Stimulated activated naive CD8-positive, alpha-beta T cell treated with anti-CD3 and anti-CD28 coated beads, Interleukin-15, Interleukin-2, amounts not matched to agents 100 U/mL and 50 U/mL, for 24 hours (primary cell): Measurements from ENCODE around the gene PPM1L.
"Not testable (repeated sequence)": the region's sequence is repeated elsewhere in the genome, so short reads cannot be mapped to it uniquely, and the experiment has no call there.

Source experiments
- ATAC-seq: fragments of 150-1000 bp; cut with Tn5 transposase; one replicate; pipeline ENCODE4 v1.10.0; 2021
- DNase-seq: peaks from one replicate; pipeline ENCODE4 v3.0.0; 2021

The PPM1L gene

DNA sequence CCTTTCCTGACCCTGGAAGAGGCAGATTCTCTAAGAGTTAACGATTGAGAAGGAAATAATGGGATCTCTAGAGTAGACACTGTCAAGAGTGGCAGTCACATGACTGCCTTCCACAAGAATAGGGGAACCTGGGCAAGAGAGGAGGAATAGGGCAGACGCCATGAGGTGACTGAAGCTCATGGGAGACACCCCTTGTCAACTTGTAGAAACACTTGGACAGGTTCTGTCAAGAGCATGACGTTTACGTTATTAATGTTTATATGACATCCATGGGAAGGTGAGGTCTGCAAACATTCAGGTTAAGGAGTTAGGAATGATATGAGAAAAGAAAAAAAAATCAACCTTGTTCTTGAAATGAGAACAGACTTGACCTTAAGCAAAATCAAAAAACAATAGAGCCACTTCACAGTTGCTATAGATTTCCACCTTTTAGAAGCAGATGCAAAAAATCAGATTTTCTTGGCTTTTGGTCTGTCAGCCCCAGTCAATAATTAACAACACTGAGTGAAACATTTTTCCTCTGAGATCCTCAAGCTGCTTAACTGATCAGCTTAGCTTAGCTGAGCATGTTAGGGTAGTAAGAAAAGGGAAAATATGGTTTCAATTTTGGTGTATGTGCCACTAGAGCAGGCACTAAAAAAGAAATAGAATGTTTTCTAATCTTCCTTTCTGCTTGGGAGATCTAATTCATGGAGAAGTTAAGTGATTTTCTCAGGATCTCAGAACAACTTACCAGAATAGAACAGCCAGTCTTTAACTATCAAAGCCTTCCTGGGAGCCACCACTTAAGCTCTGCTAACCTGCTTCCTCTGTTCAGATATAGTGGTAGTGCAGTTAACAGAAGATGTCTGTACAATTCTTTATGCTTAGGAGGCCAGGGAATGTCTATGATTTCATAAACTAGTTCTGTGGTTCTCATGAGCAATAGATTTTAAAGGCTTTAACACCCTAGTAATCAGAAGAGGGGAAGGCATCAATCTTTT is 232.2 kb downstream of the PPM1L start:
- DNase-seq: no peak
- no peak for ATAC-seq

DNA sequence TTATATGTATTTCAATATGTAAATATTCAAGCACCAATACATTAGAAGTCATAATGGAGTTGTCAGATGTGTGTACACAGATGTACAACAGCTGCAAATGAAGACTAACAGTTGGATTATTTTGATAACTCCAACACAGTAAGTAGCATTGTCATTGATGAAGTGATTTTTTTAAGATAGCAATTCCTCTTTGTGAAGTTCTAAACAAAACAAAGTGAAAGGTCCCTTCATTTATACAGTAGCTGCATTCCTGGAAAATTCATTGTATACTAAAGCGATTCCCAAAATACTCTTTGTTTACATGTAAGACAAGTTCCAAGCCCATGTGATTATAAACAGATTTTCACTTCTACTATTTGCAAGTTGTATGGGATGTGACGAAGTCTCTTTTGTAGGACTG is 234.4 kb downstream of the PPM1L start:
- ATAC-seq: no peak

DNA sequence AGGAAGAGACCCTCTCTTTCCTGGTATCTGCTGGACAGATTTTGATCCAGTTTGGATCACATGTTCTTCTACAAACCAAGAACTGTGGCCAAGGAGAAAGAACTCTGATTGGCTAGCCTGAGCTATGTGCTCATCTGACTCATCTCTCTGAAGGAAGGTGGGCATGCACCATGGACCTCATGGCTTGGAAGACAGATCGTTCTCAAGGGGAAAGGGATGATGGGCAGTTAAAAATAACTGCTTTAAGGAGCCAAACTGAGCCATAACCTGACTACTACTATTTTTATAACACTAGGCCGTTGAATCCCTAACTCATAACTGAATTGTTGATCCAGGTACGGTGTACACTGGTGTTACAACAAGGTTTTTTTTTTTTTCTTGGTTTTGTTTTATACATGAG is 236.7 kb downstream of the PPM1L start:
- no peak for ATAC-seq
- no peak for DNase-seq

More for the DNA sequence above, 234.4 kb downstream of the PPM1L start:
- no peak for DNase-seq

DNA sequence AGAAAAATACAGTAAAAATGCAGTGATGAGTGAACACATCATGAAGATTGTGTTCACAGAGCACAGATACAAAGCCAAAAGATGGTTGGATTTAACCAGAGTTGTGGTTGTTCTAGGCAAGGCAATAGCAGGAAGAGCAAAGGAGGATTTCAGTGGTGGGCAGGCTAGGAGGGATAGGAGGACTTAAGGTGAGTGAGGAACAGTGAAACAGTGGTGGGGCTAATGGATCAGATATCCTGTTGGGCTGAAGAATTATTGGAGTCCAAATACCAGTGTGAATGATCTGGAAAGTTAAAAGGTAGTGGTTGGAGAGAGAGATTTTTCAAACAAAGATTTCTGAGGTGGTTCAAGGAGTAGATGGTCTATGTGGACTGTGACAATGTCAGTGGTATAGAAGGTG is 240.8 kb downstream of the PPM1L start:
- DNase-seq: no peak
- no peak for ATAC-seq

DNA sequence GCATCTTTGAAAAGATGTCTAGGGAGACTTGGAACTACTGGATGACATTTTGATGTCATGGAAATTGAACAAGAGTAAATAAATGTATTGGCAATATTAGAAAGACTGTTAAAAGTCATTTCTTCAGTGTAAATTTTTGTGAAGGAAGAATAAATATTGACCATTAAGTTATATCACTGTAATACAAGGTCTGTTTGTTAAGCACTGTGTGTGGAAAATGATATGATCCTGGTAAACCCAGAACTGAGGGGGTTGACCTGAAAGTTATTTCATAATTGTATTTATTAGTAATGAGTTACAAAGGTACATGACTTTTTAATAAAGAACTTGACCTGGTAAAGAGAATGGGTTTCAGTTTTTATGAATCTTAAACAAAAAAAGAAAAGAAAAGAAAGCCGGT is 242.6 kb downstream of the PPM1L start:
- ATAC-seq (no peak), DNase-seq (no peak)

DNA sequence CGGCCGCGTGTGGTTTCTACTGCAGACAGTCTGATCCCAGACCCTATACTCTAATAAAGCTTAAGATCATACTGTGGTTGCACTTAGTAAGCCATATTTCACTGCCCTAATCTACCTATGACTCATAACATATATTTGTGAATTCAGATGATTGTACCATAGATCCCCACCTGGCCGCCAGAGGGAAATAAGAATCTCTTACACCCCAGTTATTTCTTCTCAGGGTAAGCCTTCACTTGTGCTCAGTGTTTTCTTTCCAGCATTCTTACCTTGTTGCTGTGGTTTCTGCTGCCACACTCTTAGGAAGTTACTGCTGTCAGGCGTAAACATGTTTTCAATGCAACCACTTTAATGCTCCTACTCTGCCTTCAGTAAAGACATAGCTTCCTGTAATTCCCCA is 243.2 kb downstream of the PPM1L start:
- no peak for DNase-seq
- ATAC-seq: peak; percentile 59

DNA sequence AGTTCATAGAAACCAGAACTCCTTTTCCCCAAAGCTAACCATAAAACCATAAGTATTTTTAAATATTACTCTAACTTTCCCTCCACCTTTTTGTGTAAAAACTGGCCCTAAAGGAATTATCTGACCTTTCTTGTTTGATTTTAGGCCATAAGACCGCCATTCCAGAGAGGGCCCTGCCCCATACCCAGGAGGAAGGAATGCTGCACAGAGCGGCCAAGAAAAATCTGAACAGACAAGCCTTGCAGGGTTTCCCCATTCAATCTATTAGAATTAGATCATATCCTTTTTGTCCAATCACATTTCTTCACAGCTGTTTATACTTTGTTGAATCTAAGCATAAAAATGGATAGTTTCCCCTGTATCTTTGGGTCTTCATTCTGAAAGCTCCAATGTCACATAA is 252.1 kb downstream of the PPM1L start:
- ATAC-seq (no peak), DNase-seq (no peak)

DNA sequence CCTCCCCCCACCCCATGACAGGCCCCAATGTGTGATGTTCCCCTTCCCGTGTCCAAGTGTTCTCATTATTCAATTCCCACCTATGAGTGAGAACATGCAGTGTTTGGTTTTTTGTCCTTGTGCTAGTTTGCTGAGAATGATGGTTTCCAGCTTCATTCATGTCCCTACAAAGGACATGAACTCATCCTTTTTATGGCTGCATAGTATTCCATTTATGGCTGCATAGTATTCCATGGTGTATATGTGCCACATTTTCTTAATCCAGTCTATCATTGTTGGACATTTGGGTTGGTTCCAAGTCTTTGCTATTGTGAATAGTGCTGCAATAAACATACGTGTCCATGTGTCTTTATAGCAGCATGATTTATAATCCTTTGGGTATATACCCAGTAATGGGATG is 254.1 kb downstream of the PPM1L start:
- DNase-seq, ATAC-seq: not testable (repeated sequence)

DNA sequence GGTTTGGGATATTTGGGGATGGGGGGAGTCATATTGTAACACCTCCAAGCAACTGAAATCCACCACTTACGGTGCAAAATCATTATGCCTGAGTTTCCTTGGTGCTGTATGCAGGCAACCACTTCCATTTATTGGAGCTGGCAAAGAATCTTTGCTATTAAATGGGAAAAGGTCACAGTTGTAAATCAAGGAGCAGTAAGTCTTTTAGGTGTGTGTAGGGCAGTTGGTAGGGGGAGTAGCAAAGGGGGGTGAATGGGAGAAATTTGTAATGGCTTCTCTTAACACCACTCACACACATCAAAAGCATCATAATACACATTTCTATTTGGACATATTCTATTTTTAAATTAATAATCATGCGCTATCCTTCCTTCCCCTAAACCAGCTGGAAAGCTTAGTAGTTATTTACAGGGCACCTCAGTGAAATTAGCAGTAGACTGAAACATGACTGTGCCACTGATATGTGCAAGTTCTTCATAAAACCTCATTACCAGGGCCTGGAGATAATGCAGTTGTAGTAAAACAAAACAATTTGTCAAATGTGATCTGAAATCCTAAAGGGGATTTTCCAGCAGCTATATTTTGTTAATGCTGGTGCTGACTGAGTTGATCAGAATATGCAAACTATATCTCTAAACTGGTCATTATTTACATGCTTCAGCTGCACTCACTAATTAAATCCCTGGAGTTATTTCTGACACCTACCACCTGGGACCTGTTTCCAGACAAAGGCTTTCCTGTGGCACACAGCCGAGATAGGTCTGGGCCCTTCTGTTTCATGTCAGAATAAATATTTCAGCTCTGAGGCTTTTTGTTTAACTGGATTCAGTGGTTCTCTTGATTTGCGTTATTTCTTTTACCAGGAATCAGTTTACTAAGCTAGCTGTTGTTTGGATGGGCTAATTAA is 259.1 kb downstream of the PPM1L start:
- no peak for ATAC-seq
- no peak for DNase-seq

DNA sequence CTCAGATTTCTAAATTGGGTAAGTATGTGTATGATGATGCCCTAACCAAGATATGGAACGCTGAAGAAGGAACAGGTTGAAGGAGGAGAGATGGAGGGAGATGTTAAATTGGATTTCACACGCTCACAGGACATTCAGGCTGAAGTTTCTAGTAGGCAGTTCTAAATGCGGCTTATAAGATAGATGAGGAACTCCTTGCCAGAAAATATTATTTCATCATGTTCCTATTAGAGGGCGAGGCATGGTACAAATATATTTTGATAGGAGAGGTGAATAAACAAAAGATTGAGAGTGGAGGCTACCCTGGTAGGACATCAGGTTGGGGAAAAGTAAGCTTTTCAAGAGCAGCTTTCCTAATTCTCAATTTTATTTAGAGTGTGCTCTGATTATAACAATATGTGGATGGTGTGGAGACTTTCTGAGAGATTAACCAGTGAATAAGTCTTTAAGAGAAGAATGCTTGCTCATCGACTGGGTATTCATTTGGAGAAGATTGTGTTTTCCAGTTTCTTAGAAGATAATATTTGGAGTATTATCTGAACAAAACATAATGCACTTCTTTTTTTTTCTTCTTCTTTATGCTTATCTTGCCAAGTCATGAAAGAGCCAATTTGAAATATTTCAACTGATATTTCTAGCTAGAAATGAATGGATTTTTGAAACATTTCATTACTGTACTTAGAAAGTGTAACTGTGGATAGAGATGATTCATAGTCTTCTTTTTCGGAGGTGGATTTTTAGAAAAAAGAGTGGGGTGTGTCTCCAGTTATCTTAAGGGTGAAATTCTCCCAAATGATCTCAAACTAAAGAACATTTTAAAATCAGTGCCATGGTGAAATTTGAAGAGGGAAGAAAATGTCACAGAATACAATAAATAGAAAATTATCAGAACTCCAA is 260.6 kb downstream of the PPM1L start:
- DNase-seq: no peak
- no peak for ATAC-seq

DNA sequence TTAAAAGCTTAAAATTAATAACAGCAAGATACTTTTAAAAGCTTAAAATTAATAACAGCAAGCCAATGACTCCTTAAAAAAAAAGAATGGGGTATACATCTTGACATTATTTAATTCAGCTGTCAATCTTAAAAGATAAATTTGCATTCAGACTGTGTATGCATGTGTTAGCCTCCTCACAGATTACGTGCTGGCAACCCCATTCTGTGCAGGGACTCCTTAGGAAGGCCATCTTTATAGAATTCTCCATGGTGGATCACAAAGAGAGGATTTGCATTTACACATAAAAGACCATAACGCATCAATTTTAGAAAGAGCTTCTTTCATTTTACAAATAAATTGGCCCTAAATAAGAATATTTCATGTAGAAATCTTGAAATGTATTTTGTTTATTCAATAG is 261.9 kb downstream of the PPM1L start:
- ATAC-seq: no peak

DNA sequence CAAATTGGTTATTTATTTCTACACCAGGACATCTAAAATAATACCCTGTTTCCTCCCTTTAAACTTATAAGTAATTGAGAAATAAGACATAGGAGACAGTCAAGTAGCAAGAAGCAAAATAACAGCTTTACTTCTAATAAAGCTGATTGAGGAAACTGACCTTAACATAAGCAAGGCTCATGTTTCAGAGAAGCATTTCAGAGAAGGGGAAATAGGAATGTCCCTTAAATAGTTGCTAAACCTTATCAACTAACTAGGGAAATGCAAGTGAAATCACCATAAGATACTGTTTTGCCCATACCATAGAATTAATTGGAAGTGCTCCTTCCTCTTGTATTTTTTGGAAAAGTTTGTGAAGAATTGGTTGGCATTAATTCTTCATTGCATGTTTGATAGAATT is 264.2 kb downstream of the PPM1L start:
- no peak for ATAC-seq
- no peak for DNase-seq

More for the DNA sequence above, 261.9 kb downstream of the PPM1L start:
- no peak for DNase-seq

DNA sequence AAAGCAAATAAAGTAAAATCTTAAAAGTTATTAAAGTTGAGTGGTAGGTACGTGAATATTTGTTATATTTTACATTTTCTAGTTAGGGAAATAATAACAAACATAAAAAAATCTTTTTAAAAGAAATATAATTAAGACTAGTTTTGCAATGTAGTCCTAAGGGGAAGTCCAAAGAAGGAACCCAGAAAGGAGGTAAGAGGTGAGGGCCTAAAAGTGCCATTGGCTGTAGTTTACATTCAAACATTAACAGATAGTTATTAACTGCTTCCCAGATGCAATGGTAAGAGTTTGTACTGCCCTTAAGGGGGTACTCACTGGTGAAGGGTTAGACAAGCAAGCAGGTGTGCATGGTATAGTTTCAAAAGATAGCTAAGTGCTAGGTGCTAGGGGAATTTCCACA is 269.9 kb downstream of the PPM1L start:
- DNase-seq: no peak
- ATAC-seq: no peak

DNA sequence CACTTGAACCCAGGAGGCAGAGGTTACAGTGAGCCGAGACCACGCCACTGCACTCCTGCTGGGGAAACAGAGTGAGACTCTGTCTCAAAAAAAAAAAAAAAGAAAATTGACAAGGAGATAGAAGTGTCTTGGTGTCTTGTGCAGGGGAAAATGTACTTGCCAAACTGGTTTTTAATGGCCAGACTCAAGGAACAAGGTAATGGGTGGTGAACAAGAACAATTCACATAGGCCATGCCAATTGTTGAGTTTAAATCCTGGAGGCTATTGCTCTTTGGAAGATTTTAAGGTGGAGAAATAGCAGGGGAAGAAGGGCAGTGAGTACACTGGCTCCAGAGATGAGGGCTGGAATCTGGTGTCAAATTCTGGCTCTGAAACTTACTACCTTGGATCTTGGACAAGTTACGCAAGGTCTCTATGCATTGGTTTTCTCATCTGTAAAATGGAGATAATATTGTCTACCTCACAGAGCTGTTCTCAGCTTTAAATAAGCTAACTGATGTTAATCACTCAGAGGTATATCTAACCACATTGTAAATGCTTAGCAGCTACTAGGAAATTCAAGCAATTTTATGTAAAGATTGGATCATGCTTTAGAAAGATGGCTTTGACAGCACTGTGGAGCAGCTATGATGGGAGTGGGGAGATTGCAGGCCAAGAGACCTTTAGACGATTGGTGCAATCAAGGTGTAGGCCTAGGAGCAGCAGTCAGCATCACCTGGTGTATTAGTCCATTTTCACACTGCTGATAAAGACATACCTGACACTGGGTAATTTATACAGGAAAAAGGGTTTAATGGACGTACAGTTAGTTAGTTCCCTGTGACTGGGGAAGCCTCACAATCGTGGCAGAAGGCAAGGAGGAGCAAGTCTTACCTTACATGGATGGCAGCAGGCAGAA is 270.8 kb downstream of the PPM1L start:
- no peak for DNase-seq
- ATAC-seq: no peak

DNA sequence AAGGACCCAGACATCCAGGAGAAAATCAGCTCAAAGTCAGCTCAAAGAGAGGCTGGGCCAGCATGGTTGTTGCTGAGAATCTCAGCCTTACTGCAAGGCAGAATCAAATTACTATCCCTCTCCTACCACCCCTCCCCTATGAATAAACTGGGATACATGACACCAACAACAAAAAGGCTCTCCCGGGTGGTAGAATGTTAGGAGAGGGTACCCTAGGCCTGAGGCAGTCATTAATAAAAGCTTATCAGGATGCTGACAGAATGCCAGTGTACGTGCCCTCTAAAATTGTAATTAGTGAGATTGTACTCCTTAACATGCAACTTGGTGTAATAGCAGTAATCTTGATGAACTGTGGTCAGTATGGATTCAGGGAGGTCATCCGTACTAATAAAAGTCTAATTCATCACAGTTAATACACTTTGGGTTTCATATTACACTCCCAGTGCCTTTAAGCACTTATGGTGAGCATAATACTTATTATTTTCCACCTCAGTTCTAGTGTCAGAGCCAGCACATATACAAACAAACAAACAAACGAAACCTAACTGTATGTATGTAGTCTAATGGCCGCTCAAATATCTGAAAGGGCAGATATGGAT is 272.6 kb downstream of the PPM1L start:
- no peak for DNase-seq
- ATAC-seq: no peak

DNA sequence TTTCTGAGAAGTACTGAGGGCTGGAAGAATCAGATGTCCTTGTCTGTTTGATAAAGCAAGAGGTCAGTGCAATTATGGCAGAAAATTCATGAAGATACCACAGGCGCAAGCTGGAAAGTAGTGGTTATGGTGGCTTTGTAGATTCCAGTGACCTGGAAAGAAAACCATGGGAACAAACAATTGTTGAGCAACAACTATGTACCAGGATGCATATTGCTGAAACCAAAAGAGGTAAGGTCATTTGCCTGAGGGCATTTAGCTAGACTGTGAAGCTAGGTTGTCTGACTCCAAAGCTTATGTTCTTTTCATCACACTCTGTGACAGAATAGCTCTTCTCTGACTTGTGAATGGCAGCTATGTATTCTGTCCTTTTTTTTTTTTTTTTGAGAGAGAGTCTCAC is 275.1 kb downstream of the PPM1L start:
- DNase-seq: no peak
- no peak for ATAC-seq

DNA sequence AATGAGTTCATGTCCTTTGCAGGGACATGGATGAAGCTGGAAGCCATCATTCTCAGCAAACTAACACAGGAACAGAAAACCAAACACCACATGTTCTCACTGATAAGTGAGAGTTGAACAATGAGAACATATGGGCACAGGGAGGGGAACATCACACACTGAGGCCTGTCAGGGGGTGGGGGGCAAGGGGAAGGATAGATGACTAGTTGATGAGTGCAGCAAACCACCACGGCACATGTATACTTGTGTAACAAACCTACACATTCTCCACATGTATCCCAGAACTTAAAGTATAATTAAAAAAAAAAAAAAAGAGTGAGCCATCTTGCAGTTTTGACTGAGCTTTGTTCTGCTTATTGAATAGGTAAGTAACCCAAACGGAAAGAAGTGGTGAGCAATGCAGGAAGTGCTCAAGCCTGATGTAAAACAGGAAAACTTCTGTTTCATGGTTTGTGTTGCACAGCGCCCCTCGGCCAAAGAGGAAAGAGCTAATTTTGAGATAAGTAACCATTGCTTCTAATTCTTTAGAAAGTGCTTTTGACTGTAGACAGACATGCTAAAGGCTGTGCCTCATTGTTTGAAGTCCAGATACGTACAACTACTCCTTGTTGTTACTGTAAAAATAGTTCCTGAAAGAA is 279.0 kb downstream of the PPM1L start:
- ATAC-seq: peak; percentile 69
- peak; percentile 24 for DNase-seq

DNA sequence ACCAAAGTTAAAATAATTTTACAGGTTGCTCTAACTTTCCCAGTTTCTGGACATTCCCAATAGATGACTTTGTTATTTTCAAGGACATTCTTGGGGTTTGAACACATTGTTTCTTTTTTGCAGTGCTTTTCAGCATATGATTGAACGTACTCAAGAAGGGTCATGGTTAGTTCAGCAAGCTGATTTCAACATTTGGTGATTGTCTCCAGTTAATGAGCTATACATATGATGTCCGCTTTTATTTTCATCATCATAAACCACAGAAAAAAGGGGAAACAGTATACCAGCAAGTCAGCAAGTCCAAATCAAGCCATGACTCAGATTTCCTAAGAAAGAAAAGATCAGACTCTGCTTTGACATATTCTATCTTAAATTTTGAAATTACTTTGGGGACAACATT is 279.7 kb downstream of the PPM1L start:
- no peak for ATAC-seq
- DNase-seq: no peak

DNA sequence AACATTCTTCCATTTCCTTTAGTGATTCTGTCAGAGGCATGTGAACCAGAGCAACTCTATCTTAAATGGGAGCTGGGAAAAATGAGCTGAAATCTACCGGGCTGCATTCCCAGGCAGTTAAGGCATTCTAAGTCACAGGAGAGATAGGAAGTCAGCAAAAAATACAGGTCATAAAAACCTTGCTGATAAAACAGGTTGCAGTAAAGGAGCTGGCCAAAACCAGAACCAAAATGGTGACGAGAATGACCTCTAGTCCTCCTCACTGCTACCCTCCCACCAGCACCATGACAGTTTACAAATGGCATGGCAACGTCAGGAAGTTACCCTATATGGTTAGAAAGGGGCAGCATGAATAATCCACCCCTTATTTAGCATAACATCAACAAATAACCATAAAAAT is 282.7 kb downstream of the PPM1L start:
- DNase-seq (no peak), ATAC-seq (no peak)

DNA sequence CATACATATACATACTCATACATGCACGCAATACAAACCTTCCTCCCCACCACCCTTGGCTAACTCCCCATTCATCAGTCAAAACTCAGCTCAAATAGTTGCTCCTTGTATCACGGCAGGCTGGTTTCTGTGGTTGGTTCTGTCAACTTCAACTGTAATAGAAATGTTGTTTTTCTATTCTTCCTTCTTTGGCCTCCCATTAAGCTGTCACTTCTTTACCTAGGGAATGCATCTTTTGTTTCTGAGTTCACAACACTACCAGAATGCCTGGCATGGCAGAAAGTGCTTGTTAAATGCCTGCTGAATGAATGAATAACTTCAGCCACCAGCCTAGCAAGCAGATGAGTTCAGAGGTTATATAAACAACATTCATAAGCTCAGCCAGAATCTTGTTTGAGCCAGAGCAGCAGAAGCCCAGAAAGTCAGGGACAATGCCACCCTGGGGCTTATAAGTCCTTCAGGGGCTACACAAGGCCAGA is 286.0 kb downstream of the PPM1L start:
- no peak for DNase-seq
- no peak for ATAC-seq
